ENCODE results near the gene FRMD4A.

The FRMD4A gene

GRCh38 chr10:13892871-13893270 lies 437.9 kb downstream of the FRMD4A start:
- DNase-seq, result no peak
- Histone ChIP-seq H3K9me3 (no peaks in the 10 kb centered on the region), H3K4me3 (ENCODE audit: low read depth, low read length) (no peak overlapping the region), H3K36me3 (no peaks in the 10 kb centered on the region), H3K27me3 (peaks cover 27% of the 10 kb centered on the region), H3K4me1 (no peaks in the 10 kb centered on the region)
- TF ChIP-seq CTCF (IDR thresholded peaks at IDR 0.05; ENCODE audit: low read depth, low read length), result no peak

GRCh38 chr10:13892001-13892491 lies 438.7 kb downstream of the FRMD4A start:
- H3K36me3 ChIP-seq, result no peaks in the 10 kb centered on the region
- no peaks in the 10 kb centered on the region for H3K9me3 ChIP-seq
- no peak for DNase-seq
- peaks cover 27% of the 10 kb centered on the region for H3K27me3 ChIP-seq
- H3K4me1 ChIP-seq, result no peaks in the 10 kb centered on the region
- H3K4me3 ChIP-seq (ENCODE audit: low read depth, low read length), result no peak overlapping the region
- no peak for TF ChIP-seq CTCF (IDR thresholded peaks at IDR 0.05; ENCODE audit: low read depth, low read length)

- Histone ChIP-seq H3K27me3 (peaks cover 27% of the 10 kb centered on the region), H3K4me1 (no peaks in the 10 kb centered on the region), H3K4me3 (ENCODE audit: low read depth, low read length) (no peak overlapping the region), H3K9me3 (no peaks in the 10 kb centered on the region), H3K36me3 (no peaks in the 10 kb centered on the region)
- TF ChIP-seq CTCF (IDR thresholded peaks at IDR 0.05; ENCODE audit: low read depth, low read length), result no peak
- DNase-seq, result no peak
Observed at GRCh38 chr10:13891128-13892000, 439.4 kb downstream of the FRMD4A start.

GRCh38 chr10:13890233-13891127 lies 440.2 kb downstream of the FRMD4A start:
- no peaks in the 10 kb centered on the region for H3K4me1 ChIP-seq
- peaks cover 27% of the 10 kb centered on the region for H3K27me3 ChIP-seq
- no peak for DNase-seq
- no peaks in the 10 kb centered on the region for H3K36me3 ChIP-seq
- no peak for TF ChIP-seq CTCF (IDR thresholded peaks at IDR 0.05; ENCODE audit: low read depth, low read length)
- H3K4me3 ChIP-seq (ENCODE audit: low read depth, low read length), result no peak overlapping the region
- H3K9me3 ChIP-seq, result no peaks in the 10 kb centered on the region

- no peak for TF ChIP-seq CTCF (IDR thresholded peaks at IDR 0.05; ENCODE audit: low read depth, low read length)
- Histone ChIP-seq H3K27me3 (peaks cover 25% of the 10 kb centered on the region), H3K9me3 (no peaks in the 10 kb centered on the region), H3K4me3 (ENCODE audit: low read depth, low read length) (no peak overlapping the region), H3K4me1 (no peaks in the 10 kb centered on the region), H3K36me3 (no peaks in the 10 kb centered on the region)
- DNase-seq, result no peak
Observed at GRCh38 chr10:13887761-13888160, 443.0 kb downstream of the FRMD4A start.

All from BE2C (cell line).